Measurements from ENCODE around the gene NEK10. TPM values are rescaled to one million over a fixed set of nuclear protein-coding genes. Genes with fewer than 3 reads are reported as not detected.

Gene NEK10
- total RNA-seq, 1 donor from 2014 or later, result 4.2 TPM

- Mint-ChIP-seq H3K27me3 (no peaks in the 10 kb centered on the region), H3K9me3 (no peaks in the 10 kb centered on the region), H3K27ac (no peak overlapping the region), H3K36me3 (no peaks in the 10 kb centered on the region), H3K4me1 (ENCODE audit: unreplicated experiment) (no peaks in the 10 kb centered on the region), H3K4me3 (no peak overlapping the region)
- DNase-seq (ENCODE audit: extremely low spot score, unreplicated experiment), result no peak
- TF ChIP-seq CTCF (conservative IDR thresholded peaks at IDR 0.05), result no peak
Observed at GRCh38 chr3:27185231-27185989, 183.8 kb downstream of the NEK10 start.

GRCh38 chr3:27184261-27184660 lies 184.9 kb downstream of the NEK10 start:
- Mint-ChIP-seq H3K27ac (no peak overlapping the region), H3K9me3 (no peaks in the 10 kb centered on the region), H3K27me3 (no peaks in the 10 kb centered on the region), H3K4me1 (ENCODE audit: unreplicated experiment) (no peaks in the 10 kb centered on the region), H3K36me3 (no peaks in the 10 kb centered on the region), H3K4me3 (no peak overlapping the region)
- no peak for TF ChIP-seq CTCF (conservative IDR thresholded peaks at IDR 0.05)
- DNase-seq (ENCODE audit: extremely low spot score, unreplicated experiment), result no peak

- H3K27me3 Mint-ChIP-seq, result no peaks in the 10 kb centered on the region
- H3K27ac Mint-ChIP-seq, result no peak overlapping the region
- no peaks in the 10 kb centered on the region for H3K4me1 Mint-ChIP-seq (ENCODE audit: unreplicated experiment)
- TF ChIP-seq CTCF (conservative IDR thresholded peaks at IDR 0.05), result no peak
- no peaks in the 10 kb centered on the region for H3K9me3 Mint-ChIP-seq
- DNase-seq (ENCODE audit: extremely low spot score, unreplicated experiment), result no peak
- no peaks in the 10 kb centered on the region for H3K36me3 Mint-ChIP-seq
- H3K4me3 Mint-ChIP-seq, result no peak overlapping the region
Observed at GRCh38 chr3:27176256-27176655, 192.9 kb downstream of the NEK10 start.

- Mint-ChIP-seq H3K4me3 (no peak overlapping the region), H3K27ac (no peak overlapping the region), H3K4me1 (ENCODE audit: unreplicated experiment) (no peaks in the 10 kb centered on the region), H3K27me3 (no peaks in the 10 kb centered on the region), H3K36me3 (no peaks in the 10 kb centered on the region), H3K9me3 (peaks cover 4% of the 10 kb centered on the region)
- TF ChIP-seq CTCF (conservative IDR thresholded peaks at IDR 0.05), result no peak
- DNase-seq (ENCODE audit: extremely low spot score, unreplicated experiment), result no peak
Observed at GRCh38 chr3:27174530-27174929, 194.7 kb downstream of the NEK10 start.

- H3K36me3 Mint-ChIP-seq, result no peaks in the 10 kb centered on the region
- H3K27me3 Mint-ChIP-seq, result no peaks in the 10 kb centered on the region
- H3K4me3 Mint-ChIP-seq, result no peak overlapping the region
- DNase-seq (ENCODE audit: extremely low spot score, unreplicated experiment), result no peak
- H3K27ac Mint-ChIP-seq, result no peak overlapping the region
- no peak for TF ChIP-seq CTCF (conservative IDR thresholded peaks at IDR 0.05)
- H3K9me3 Mint-ChIP-seq, result peaks cover 4% of the 10 kb centered on the region
- no peaks in the 10 kb centered on the region for H3K4me1 Mint-ChIP-seq (ENCODE audit: unreplicated experiment)
Observed at GRCh38 chr3:27171113-27171512, 198.1 kb downstream of the NEK10 start.

Data from type B pancreatic cell (in vitro differentiated cells).